WERI-Rb-1 (cell line): ENCODE data around the gene ATP6V1C2.
A peak's percentile ranks its signal among the peaks of the same experiment; 100 is the strongest.

Source experiments
- DNase-seq: peaks from one replicate; pipeline ENCODE4 v3.0.0-alpha.2; 2020
- H3K27ac ChIP-seq: fragments of 250-450 bp; sonication (Bioruptor Pico); 2 replicates; pipeline ENCODE4 v1.5.1; 2020; ENCODE audit warnings: mild to moderate bottlenecking, moderate library complexity
- H3K27me3 ChIP-seq: fragments of 250-450 bp; sonication (Bioruptor Pico); 2 replicates; pipeline ENCODE4 v1.5.1; 2021; ENCODE audit warnings: mild to moderate bottlenecking, low read depth, moderate library complexity; ENCODE audit not compliant: insufficient read depth, severe bottlenecking
- H3K36me3 ChIP-seq: fragments of 250-450 bp; sonication (Bioruptor Pico); 2 replicates; pipeline ENCODE4 v1.5.1; 2020; ENCODE audit warnings: mild to moderate bottlenecking, moderate library complexity
- H3K4me3 ChIP-seq: 2 replicates; pipeline ENCODE4 v1.5.1; 2011; ENCODE audit warnings: low read depth, mild to moderate bottlenecking, control low read depth, low read length
- H3K9me3 ChIP-seq: fragments of 250-450 bp; sonication (Bioruptor Pico); 2 replicates; pipeline ENCODE4 v1.5.1; 2021; ENCODE audit warnings: mild to moderate bottlenecking, moderate library complexity; ENCODE audit not compliant: severe bottlenecking
- TF ChIP-seq, protein P1 (sequence below): IDR thresholded peaks from 2 replicates; pipeline ENCODE4 v1.5.1; 2011; ENCODE audit warnings: low read depth, mild to moderate bottlenecking, control low read depth, inconsistent platforms, low read length

ATP6V1C2 gene

DNA sequence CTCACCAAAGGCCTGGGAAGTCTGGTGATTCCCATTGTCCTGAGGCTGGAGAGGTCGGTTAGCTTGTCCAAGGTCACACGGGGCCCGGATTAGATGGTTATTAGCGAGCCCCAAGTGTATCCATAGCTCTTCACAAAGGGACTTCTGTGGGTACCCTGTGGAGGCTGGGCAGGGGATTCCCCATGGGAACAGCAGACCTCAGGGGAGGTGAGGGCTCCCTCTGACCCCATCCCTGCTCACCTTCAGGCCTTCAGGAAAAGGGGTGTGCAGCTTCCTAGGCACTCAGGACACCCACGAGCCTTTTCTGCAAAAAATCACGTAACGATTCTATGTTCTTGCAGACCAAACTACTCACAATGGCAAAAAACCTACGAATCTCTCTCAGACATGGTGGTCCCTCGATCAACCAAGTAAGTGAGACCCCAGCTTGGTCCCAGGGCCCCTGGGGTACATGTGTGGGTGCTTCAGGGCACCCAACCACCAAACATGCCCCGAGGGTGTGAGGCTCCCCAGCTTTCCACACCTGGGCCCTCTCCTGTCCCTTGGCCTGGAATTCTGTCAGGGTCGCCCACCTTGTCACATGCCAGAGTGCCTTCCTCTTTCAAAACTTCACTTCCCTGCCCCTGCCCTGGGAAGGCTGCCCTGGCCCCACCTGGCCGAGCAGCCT lies 50.9 kb downstream of the ATP6V1C2 start:
- Histone ChIP-seq H3K27me3 (no peaks in the 10 kb centered on the region), H3K27ac (no peak overlapping the region), H3K4me3 (no peak overlapping the region), H3K36me3 (peaks cover 16% of the 10 kb centered on the region; the same call in 1 of the 2 replicates), H3K9me3 (no peaks in the 10 kb centered on the region)
- TF ChIP-seq, protein P1, sequence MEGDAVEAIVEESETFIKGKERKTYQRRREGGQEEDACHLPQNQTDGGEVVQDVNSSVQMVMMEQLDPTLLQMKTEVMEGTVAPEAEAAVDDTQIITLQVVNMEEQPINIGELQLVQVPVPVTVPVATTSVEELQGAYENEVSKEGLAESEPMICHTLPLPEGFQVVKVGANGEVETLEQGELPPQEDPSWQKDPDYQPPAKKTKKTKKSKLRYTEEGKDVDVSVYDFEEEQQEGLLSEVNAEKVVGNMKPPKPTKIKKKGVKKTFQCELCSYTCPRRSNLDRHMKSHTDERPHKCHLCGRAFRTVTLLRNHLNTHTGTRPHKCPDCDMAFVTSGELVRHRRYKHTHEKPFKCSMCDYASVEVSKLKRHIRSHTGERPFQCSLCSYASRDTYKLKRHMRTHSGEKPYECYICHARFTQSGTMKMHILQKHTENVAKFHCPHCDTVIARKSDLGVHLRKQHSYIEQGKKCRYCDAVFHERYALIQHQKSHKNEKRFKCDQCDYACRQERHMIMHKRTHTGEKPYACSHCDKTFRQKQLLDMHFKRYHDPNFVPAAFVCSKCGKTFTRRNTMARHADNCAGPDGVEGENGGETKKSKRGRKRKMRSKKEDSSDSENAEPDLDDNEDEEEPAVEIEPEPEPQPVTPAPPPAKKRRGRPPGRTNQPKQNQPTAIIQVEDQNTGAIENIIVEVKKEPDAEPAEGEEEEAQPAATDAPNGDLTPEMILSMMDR: no peak
- no peak for DNase-seq

- no peaks in the 10 kb centered on the region for H3K9me3 ChIP-seq
- TF ChIP-seq, protein P1: no peak
- DNase-seq: no peak
These were observed 51.4 kb downstream of the ATP6V1C2 start for GRCh38 chr2:10772868-10773215.

GRCh38 chr2:10773821-10774341 lies 52.5 kb downstream of the ATP6V1C2 start:
- no peak overlapping the region for H3K27ac ChIP-seq
- no peak overlapping the region for H3K4me3 ChIP-seq
- no peaks in the 10 kb centered on the region for H3K27me3 ChIP-seq
- peaks cover 32% of the 10 kb centered on the region for H3K36me3 ChIP-seq
- no peak for DNase-seq
- no peaks in the 10 kb centered on the region for H3K9me3 ChIP-seq
- TF ChIP-seq, protein P1: no peak

More at GRCh38 chr2:10772868-10773215, 51.4 kb downstream of the ATP6V1C2 start:
- H3K36me3 ChIP-seq: peaks cover 21% of the 10 kb centered on the region
- no peaks in the 10 kb centered on the region for H3K27me3 ChIP-seq
- H3K27ac ChIP-seq: no peak overlapping the region
- H3K4me3 ChIP-seq: no peak overlapping the region

- no peak for DNase-seq
- no peak overlapping the region for H3K4me3 ChIP-seq
- TF ChIP-seq, protein P1: no peak
- H3K36me3 ChIP-seq: peaks cover 34% of the 10 kb centered on the region
- H3K27me3 ChIP-seq: no peaks in the 10 kb centered on the region
- no peaks in the 10 kb centered on the region for H3K9me3 ChIP-seq
- peak overlapping the region; percentile 27 for H3K27ac ChIP-seq
These were observed 53.0 kb downstream of the ATP6V1C2 start for GRCh38 chr2:10774394-10774793.

DNA sequence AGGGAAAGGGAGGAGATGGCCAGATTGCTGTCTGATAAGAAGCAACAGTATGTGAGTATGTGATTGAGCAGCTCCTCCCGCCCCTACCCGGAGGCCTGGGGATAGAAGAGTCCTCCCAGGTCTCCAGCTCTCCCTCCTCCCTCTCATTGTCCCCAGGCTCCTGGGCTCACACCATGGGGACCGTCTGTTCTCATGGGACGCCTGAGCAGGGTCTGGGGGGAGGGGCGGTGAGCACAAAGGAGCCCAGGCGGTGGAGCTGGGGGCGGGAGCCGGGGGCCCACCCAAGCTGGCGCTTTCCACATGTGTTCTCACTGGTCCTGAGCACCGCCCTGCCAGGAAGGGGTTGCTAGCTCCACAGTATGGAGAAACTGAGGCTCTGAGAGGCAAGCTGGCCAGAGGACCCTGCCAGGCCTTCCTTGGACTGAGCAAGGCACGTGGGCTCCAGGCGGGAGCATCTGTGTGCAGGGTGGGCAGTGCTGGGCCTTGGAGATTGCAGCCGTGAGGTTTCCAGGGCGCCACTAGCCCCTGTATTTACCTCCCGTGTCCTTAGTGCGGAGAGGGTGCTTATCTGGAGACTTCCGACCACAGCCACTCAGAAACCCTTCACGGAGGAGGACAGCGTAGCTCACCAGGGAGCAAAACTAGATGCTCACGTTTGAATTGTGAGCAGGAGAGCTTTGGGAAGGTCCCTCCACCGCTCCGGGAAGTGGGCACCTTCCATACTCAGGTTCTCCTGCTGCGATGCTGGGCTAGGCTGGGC lies 53.8 kb downstream of the ATP6V1C2 start:
- no peaks in the 10 kb centered on the region for H3K9me3 ChIP-seq
- TF ChIP-seq, protein P1: no peak
- H3K4me3 ChIP-seq: no peak overlapping the region
- H3K27me3 ChIP-seq: no peaks in the 10 kb centered on the region
- peak overlapping the region; percentile 27 for H3K27ac ChIP-seq
- peak; percentile 34 for DNase-seq
- H3K36me3 ChIP-seq: peaks cover 40% of the 10 kb centered on the region
